ENCODE data around the gene OR2J2.

- TF ChIP-seq CTCF (IDR thresholded peaks at IDR 0.05): no peak
- TF ChIP-seq POLR2AphosphoS5 (IDR thresholded peaks at IDR 0.05): no peak
- TF ChIP-seq POLR2A (IDR thresholded peaks at IDR 0.05): no peak
These were observed 30.3 kb downstream of the OR2J2 start for GRCh38 chr6:29200767-29201662.
